ENCODE results near the gene HARBI1.
"Not testable (repeated sequence)": the region's sequence is repeated elsewhere in the genome, so short reads cannot be mapped to it uniquely, and the experiment has no call there.

HARBI1 gene

GRCh38 chr11:46594785-46595184 lies 22.2 kb downstream of the HARBI1 start:
- DNase-seq: no peak

DNA sequence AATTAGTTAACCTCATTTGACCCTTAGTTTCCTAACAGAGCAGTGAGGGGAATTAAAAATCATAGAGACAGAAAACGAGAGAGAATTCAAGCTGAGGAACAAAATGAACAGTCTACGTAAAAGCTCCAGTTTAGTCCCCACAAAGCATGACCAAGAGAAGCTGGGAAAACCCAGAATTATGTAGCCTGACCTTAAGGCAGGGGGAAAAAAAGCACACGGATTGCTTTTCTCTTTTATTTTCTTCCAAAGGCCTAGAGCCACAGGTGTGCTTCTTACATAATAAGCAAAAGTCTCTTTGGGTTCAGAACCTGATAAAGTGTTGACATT lies 22.7 kb downstream of the HARBI1 start:
- no peak for DNase-seq

GRCh38 chr11:46593550-46594373 lies 23.3 kb downstream of the HARBI1 start, which contains the start of gene AMBRA1:
TSS of gene AMBRA1 (minus strand) at chr11:46594023. CDS start at chr11:46548380, 45,643 bp downstream.
- peak; percentile 90 for DNase-seq

GRCh38 chr11:46590740-46591605 lies 26.1 kb downstream of the HARBI1 start:
- no peak for DNase-seq

DNA sequence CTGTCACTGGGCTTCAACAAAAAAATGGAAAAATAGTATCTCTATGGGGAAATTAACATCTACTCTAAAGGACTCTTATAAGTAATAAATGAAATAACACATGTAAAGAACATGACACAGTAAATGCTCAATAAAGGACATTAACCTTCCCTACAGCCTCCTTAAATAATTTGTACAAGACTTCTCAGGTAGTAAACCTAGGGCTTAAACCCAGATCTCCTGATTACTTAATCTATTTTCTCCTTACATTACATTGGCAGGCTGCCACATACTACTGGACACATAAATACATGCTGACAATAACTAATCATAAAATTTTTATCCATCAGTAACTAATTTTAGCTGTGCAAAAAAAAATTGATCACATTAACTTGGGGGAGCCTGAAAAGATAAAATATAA lies 28.1 kb downstream of the HARBI1 start:
- DNase-seq: no peak

- no peak for DNase-seq
These were observed 28.9 kb downstream of the HARBI1 start for GRCh38 chr11:46588131-46588530.

DNA sequence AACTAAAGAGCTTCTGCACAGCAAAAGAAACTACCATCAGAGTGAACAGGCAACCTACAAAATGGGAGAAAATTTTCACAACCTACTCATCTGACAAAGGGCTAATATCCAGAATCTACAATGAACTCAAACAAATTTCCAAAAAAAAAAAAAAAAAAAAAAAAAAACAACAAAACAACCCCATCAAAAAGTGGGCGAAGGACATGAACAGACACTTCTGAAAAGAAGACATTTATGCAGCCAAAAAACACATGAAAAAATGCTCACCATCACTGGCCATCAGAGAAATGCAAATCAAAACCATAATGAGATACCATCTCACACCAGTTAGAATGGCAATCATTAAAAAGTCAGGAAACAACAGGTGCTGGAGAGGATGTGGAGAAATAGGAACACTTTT lies 33.5 kb downstream of the HARBI1 start:
- DNase-seq: not testable (repeated sequence)

DNA sequence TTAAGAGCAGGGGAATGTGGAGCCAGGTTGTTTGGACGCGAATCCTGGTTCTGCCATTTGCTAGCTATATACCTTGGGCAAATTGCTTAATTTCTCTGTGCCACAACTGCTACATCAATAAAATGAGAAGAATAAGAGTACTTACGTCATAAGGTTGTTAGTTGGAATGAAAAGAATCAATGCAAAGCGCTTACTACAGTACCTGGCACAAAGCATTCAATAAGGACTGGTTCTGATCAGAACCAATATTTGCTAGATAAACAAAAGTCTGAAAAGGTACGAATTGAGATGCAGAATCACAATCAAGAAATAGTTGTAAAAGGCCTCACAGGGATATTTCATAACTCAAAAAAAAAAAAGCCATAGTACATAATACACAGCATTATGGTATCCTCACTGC lies 34.4 kb downstream of the HARBI1 start:
- DNase-seq: no peak

GRCh38 chr11:46577058-46577457 lies 40.0 kb downstream of the HARBI1 start:
- no peak for DNase-seq

GRCh38 chr11:46574656-46575055 lies 42.4 kb downstream of the HARBI1 start:
- DNase-seq: no peak

DNA sequence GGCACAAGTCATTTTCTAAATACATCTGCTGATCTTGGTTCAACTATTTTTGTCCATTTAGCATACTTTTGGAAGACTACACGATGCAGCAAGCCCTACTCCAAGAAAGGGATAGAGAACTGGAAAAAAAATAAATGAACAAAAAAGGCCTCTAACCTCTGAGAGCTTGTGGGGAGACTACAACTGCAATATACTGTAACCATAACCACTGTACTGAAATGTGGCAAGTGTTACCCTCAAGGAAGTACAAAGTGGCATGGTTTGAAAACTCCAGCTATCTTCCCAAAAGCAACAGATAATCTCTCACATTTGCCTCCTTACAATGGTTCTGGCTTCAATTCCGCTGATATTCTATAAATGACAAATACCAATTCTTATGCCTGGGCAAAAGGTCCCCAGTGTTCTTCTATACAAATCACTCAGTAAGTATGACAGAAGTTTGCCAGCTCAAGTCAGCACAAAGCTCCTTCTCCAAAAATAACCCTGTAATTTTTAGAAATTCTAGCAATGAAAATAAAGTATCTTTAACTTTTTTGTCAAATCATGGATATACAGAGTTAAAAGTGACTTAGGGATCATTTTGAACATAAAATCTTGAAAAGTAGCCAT lies 46.1 kb downstream of the HARBI1 start:
- no peak for DNase-seq

- no peak for DNase-seq
These were observed 51.7 kb downstream of the HARBI1 start for GRCh38 chr11:46565232-46565840.

DNA sequence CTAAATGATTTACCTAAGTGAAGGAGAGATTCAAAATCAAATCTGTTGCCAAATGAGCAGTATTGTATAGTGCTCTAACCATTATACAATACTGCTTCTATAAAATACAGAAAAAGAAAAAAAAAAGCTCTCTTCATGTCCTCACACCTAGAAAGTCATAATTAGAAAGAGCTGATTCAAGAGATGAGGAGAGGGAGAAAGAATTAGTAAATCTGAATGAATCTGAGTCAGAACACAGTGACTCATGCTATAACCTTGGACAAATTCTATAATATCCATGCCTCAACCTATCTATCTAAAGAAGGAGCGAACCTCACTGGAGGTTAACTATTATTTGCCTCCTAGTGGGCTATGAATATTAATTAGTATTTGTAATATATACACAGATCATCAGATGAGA lies 52.6 kb downstream of the HARBI1 start:
- DNase-seq: no peak

GRCh38 chr11:46562527-46562926 lies 54.5 kb downstream of the HARBI1 start:
- no peak for DNase-seq

DNA sequence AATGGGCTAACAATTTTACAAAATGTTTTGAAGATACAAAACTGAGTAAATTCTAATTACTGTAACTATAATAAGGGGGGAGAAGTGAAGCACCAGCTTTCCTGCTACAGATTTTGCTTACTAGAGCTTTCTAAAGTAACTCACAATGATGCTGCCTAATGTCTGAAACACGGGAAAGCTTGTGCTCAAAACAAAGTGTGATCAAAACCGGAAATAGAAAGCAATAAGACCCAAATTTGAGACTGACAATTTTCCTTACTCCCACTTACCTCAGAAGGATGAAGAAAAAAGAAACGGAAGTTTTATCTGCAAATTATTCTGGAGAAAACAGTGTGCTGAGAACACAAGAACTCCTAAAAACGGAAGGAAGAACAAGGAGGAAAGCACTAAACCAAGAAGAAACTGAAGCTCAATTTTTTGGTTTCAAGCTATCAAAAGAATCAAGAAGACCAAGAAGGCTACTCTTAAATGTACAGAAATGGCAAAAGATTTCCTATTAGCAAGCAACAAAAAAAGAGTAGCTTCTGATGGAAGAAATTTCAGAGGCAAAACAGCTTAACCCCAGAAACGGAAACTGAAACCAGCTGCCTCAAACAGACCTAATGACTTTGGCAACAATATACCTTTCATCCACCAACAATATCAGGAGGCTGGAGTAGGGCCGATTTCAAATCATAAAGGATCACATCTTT lies 56.6 kb downstream of the HARBI1 start:
- peak; percentile 35 for DNase-seq

DNA sequence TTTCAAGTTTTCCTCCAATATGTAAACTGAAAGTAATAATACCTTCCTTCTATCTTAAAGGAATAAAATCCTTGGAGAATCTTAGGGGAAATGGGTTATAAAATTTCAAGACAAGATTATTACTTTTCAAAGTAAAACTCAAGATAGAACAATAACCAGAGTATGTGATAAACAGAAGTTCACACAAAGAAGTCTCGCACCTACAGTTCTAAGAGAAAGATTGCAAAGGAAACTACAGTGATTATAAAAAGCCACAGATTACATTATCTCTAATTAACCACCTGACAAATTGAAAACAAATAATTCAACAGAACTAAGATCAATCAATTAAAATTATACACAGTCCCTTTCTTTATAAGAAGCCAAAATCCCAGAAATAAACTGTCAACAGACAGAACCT lies 57.2 kb downstream of the HARBI1 start:
- DNase-seq: no peak

- DNase-seq: no peak
These were observed 59.3 kb downstream of the HARBI1 start for GRCh38 chr11:46557684-46558151.

- no peak for DNase-seq
These were observed 61.6 kb downstream of the HARBI1 start for GRCh38 chr11:46555267-46556054.

GRCh38 chr11:46554213-46555147 lies 62.5 kb downstream of the HARBI1 start:
- DNase-seq: no peak

DNA sequence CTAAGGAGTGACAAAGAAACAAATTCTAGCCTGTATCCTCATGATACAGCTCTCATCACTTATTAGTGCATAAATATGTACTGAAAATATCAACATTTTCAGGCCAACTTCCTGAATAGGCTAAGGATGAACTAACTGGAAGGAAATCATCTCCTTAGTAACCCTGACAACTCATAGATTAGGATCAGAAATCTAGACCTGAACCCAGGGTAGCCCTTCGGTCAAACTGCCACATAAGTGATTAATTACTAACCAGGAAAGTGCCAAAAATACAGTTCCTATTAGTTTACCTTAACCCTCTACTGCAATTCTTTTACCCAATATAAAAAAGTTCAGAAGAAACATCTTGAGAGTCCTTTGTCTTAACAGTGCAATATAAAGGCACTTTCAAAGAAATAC lies 63.2 kb downstream of the HARBI1 start:
- no peak for DNase-seq

Measured in NCI-H1105 treated with DMSO at 0.1 percent for 48 hours (cell line).